ENCODE measurements around the gene JCHAIN.
A peak's percentile ranks its signal among the peaks of the same experiment; 100 is the strongest.
"Not testable (repeated sequence)": the region's sequence is repeated elsewhere in the genome, so short reads cannot be mapped to it uniquely, and the experiment has no call there.

The JCHAIN gene

GRCh38 chr4:70666369-70666768, at the start of gene JCHAIN:
Gene JCHAIN (minus strand): TSS chr4:70666508. CDS start chr4:70666490, 18 bp downstream.
- DNase-seq (ENCODE audit: low read depth in 1 of 2, low spot score in 1 of 2): no peak

- no peak for DNase-seq (ENCODE audit: low read depth in 1 of 2, low spot score in 1 of 2)
These were observed 48.8 kb upstream of the JCHAIN start for GRCh38 chr4:70715097-70715496.

GRCh38 chr4:70714079-70714887, 48.0 kb upstream of the JCHAIN start:
- no peak for DNase-seq (ENCODE audit: low read depth in 1 of 2, low spot score in 1 of 2)

GRCh38 chr4:70713453-70714078, 47.3 kb upstream of the JCHAIN start:
- DNase-seq (ENCODE audit: low read depth in 1 of 2, low spot score in 1 of 2): no peak

GRCh38 chr4:70712604-70713452, 46.5 kb upstream of the JCHAIN start:
- no peak for DNase-seq (ENCODE audit: low read depth in 1 of 2, low spot score in 1 of 2)

GRCh38 chr4:70712150-70712549, 45.8 kb upstream of the JCHAIN start:
- DNase-seq (ENCODE audit: low read depth in 1 of 2, low spot score in 1 of 2): no peak

GRCh38 chr4:70711599-70711998, 45.3 kb upstream of the JCHAIN start:
- DNase-seq (ENCODE audit: low read depth in 1 of 2, low spot score in 1 of 2): no peak

GRCh38 chr4:70709611-70710205, 43.4 kb upstream of the JCHAIN start:
- no peak for DNase-seq (ENCODE audit: low read depth in 1 of 2, low spot score in 1 of 2)

GRCh38 chr4:70706516-70706915, 40.2 kb upstream of the JCHAIN start:
- DNase-seq (ENCODE audit: low read depth in 1 of 2, low spot score in 1 of 2): no peak

- no peak for DNase-seq (ENCODE audit: low read depth in 1 of 2, low spot score in 1 of 2)
These were observed 39.7 kb upstream of the JCHAIN start for GRCh38 chr4:70706044-70706461.

GRCh38 chr4:70705183-70706043, 39.1 kb upstream of the JCHAIN start:
- DNase-seq (ENCODE audit: low read depth in 1 of 2, low spot score in 1 of 2): peak; percentile 46 to 63

- peak in 1 of 2 donors; percentile 15 for DNase-seq (ENCODE audit: low read depth in 1 of 2, low spot score in 1 of 2)
These were observed 38.5 kb upstream of the JCHAIN start for GRCh38 chr4:70704931-70705182.

GRCh38 chr4:70704215-70704930, 38.1 kb upstream of the JCHAIN start:
- peak; percentile 28 to 36 for DNase-seq (ENCODE audit: low read depth in 1 of 2, low spot score in 1 of 2)

GRCh38 chr4:70703619-70704214, 37.4 kb upstream of the JCHAIN start:
- DNase-seq (ENCODE audit: low read depth in 1 of 2, low spot score in 1 of 2): no peak

GRCh38 chr4:70702592-70702991, 36.3 kb upstream of the JCHAIN start:
- not testable (repeated sequence) for DNase-seq (ENCODE audit: low read depth in 1 of 2, low spot score in 1 of 2)

- DNase-seq (ENCODE audit: low read depth in 1 of 2, low spot score in 1 of 2): no peak
These were observed 35.0 kb upstream of the JCHAIN start for GRCh38 chr4:70701271-70701670.

GRCh38 chr4:70700712-70701111, 34.4 kb upstream of the JCHAIN start:
- DNase-seq (ENCODE audit: low read depth in 1 of 2, low spot score in 1 of 2): no peak

GRCh38 chr4:70698435-70698834, 32.1 kb upstream of the JCHAIN start:
- not testable (repeated sequence) for DNase-seq (ENCODE audit: low read depth in 1 of 2, low spot score in 1 of 2)

- DNase-seq (ENCODE audit: low read depth in 1 of 2, low spot score in 1 of 2): not testable (repeated sequence)
These were observed 28.3 kb upstream of the JCHAIN start for GRCh38 chr4:70694633-70695032.

- DNase-seq (ENCODE audit: low read depth in 1 of 2, low spot score in 1 of 2): no peak
These were observed 25.4 kb upstream of the JCHAIN start for GRCh38 chr4:70691661-70692060.
